Endothelial cell of umbilical vein (primary cell): Measurements from ENCODE around the gene MAP3K4. TPM values are rescaled to one million over a fixed set of nuclear protein-coding genes. Genes with fewer than 3 reads are reported as not detected.
"Not testable (repeated sequence)": the region's sequence is repeated elsewhere in the genome, so short reads cannot be mapped to it uniquely, and the experiment has no call there.

Experiments used
- BruUV-seq: library from RNA; stranded (reverse); fragments of 400-500 nt; replicated peaks from 2 replicates; lab custom pipeline; 2021; lab: Mats Ljungman, UMichigan
- CTCF ChIA-PET: fragments of 300-600, 350-600 bp; sonication (Branson Sonifier 250); formaldehyde crosslinking; loops from one replicate; lab custom pipeline; 2021; ENCODE audit warnings: antibody characterized with exemption, inconsistent platforms; lab: Charles Lee
- POLR2A ChIA-PET: fragments of 300-600, 350-600 bp; sonication (Branson Sonifier 250); formaldehyde crosslinking; loops from one replicate; lab custom pipeline; 2021; ENCODE audit warnings: antibody characterized with exemption, inconsistent platforms; lab: Charles Lee
- DNase-seq: peaks from one replicate; pipeline ENCODE4 v3.0.0-alpha.2; 2011; ENCODE audit warnings: low read depth, low spot score
- FAIRE-seq: peaks from 2 replicates; lab custom pipeline; 2011; peaks lifted over from hg19 to GRCh38; lab: Jason Lieb, UNC
- H2AFZ ChIP-seq: 2 replicates; pipeline ENCODE4 v1.6.0; 2012; ENCODE audit warnings: low read depth, low read length, control low read depth, inconsistent platforms
- H3K27ac ChIP-seq: 2 replicates; pipeline ENCODE4 v1.5.1; 2011; ENCODE audit warnings: low read depth, mild to moderate bottlenecking, control low read depth, low read length, moderate library complexity; ENCODE audit not compliant: insufficient read depth
- H3K27me3 ChIP-seq, 2 experiments: 2 replicates each; pipeline versions ENCODE4 v1.6.0 to v1.6.1; 2011; ENCODE audit warnings: low read length in 2 of 2, mixed read lengths in 1 of 2; ENCODE audit not compliant: control insufficient read depth in 2 of 2, insufficient read depth in 2 of 2
- H3K36me3 ChIP-seq, 2 experiments: 2 replicates in 1 of 2; 3 replicates in 1 of 2; pipeline ENCODE4 v1.5.1; 2011; ENCODE audit warnings: low read length in 2 of 2, mild to moderate bottlenecking in 1 of 2, moderate library complexity in 1 of 2; ENCODE audit not compliant: control insufficient read depth in 2 of 2, insufficient read depth in 2 of 2; ENCODE audit errors: extremely low read depth in 1 of 2
- H3K4me1 ChIP-seq: 3 replicates; pipeline ENCODE4 v1.5.1; 2011; ENCODE audit warnings: mild to moderate bottlenecking, low read length; ENCODE audit not compliant: control insufficient read depth, insufficient read depth; ENCODE audit errors: extremely low read depth
- H3K4me2 ChIP-seq: 2 replicates; pipeline ENCODE4 v1.6.1; 2011; ENCODE audit warnings: low read length, control low read depth, mixed read lengths; ENCODE audit not compliant: insufficient read depth
- H3K4me3 ChIP-seq, 3 experiments: fragments of 200-600 bp in 1 of 3; sonication (generic), shearing (Covaris generic) in 1 of 3; replicated peaks in 1 of 3; 2 replicates each; pipeline ENCODE4 v1.5.1; 2011 to 2016; ENCODE audit warnings: control low read depth in 3 of 3, low read length in 3 of 3, mild to moderate bottlenecking in 2 of 3, inconsistent platforms in 1 of 3, low read depth in 1 of 3, moderate library complexity in 1 of 3; ENCODE audit not compliant: insufficient read depth in 1 of 3
- H3K79me2 ChIP-seq: 2 replicates; pipeline ENCODE4 v1.6.0; 2012; ENCODE audit warnings: low read length, inconsistent platforms; ENCODE audit not compliant: control insufficient read depth, insufficient read depth
- H3K9ac ChIP-seq: replicated peaks from 2 replicates; pipeline ENCODE3; 2011; ENCODE audit warnings: low read length, control low read depth; ENCODE audit not compliant: insufficient read depth; ENCODE audit errors: extremely low read depth
- H3K9me1 ChIP-seq: replicated peaks from 3 replicates; pipeline ENCODE4 v1.6.0; 2011; ENCODE audit warnings: mild to moderate bottlenecking, low read length; ENCODE audit not compliant: control insufficient read depth, insufficient read depth; ENCODE audit errors: extremely low read depth
- H3K9me3 ChIP-seq: replicated peaks from 2 replicates; pipeline ENCODE4 v1.5.1; 2012; ENCODE audit warnings: low read length, inconsistent platforms; ENCODE audit not compliant: control insufficient read depth, insufficient read depth
- H4K20me1 ChIP-seq: replicated peaks from 2 replicates; pipeline ENCODE3; 2011; ENCODE audit warnings: mild to moderate bottlenecking, low read length; ENCODE audit not compliant: control insufficient read depth, insufficient read depth; ENCODE audit errors: extremely low read depth
- CTCF ChIP-seq, 2 donors: IDR thresholded peaks; 1 replicate in 1 of 2; 2 replicates in 1 of 2; pipeline ENCODE4 v1.5.1; 2011; ENCODE audit warnings: low read length in 2 of 2, mild to moderate bottlenecking in 2 of 2, moderate library complexity in 2 of 2, control low read depth in 1 of 2, inconsistent platforms in 1 of 2, low read depth in 1 of 2; ENCODE audit not compliant: insufficient read depth in 1 of 2; ENCODE audit errors: extremely low read depth in 1 of 2
- EZH2 ChIP-seq: IDR thresholded peaks from 2 replicates; pipeline ENCODE4 v1.6.1; 2012; ENCODE audit warnings: borderline replicate concordance, low read depth, mild to moderate bottlenecking, moderate library complexity, low read length, inconsistent platforms; ENCODE audit not compliant: severe bottlenecking
- FOS ChIP-seq: IDR thresholded peaks from 2 replicates; pipeline ENCODE4 v1.6.1; 2011; ENCODE audit warnings: mild to moderate bottlenecking, low read length, moderate library complexity, borderline replicate concordance; ENCODE audit not compliant: insufficient read depth
- GATA2 ChIP-seq: IDR thresholded peaks from 2 replicates; pipeline ENCODE4 v1.7.0; 2011; ENCODE audit warnings: low read depth, mild to moderate bottlenecking, moderate library complexity, mixed read lengths, low read length; ENCODE audit not compliant: insufficient read length, insufficient read depth
- JUN ChIP-seq: IDR thresholded peaks from 2 replicates; pipeline ENCODE4 v1.6.1; 2011; ENCODE audit warnings: borderline replicate concordance, low read depth; ENCODE audit not compliant: insufficient read length, insufficient read depth
- MAX ChIP-seq: IDR thresholded peaks from 2 replicates; pipeline ENCODE4 v1.6.1; 2011; ENCODE audit not compliant: insufficient read depth, insufficient read length
- MYC ChIP-seq: IDR thresholded peaks from one replicate; pipeline ENCODE4 v1.6.1; 2011; ENCODE audit warnings: mild to moderate bottlenecking, low read depth, low read length
- POLR2A ChIP-seq: IDR thresholded peaks from 2 replicates; pipeline ENCODE4 v1.6.1; 2012; ENCODE audit warnings: low read depth, mild to moderate bottlenecking, control low read depth, low read length
- POLR2AphosphoS5 ChIP-seq: IDR thresholded peaks from 2 replicates; pipeline ENCODE4 v1.6.1; 2012; ENCODE audit warnings: low read depth, mild to moderate bottlenecking, control low read depth, low read length, moderate library complexity; ENCODE audit not compliant: insufficient read depth
- dilution Hi-C: fragments of 300-500 bp; cut with MboI; formaldehyde crosslinking; loops from one replicate; pipeline ENCODE4 v1.15.0; 2019; ENCODE audit warnings: low sequenced_read_pairs; ENCODE audit not compliant: extremely low pct_ligation_motif_present
- intact Hi-C: fragments of 100-400 bp; cut with micrococcal nuclease; formaldehyde crosslinking; loops from one replicate; pipeline ENCODE4 v1.10.0; 2022
- polyA plus RNA-seq, 4 experiments: library from polyadenylated mRNA; depleted of rRNA in 3 of 4; stranded (reverse) in 3 of 4; unstranded in 1 of 4; fragments of >200 nt; gene quantifications; 2 replicates each; pipeline versions ENCODE4 v1.2.1 to v1.2.3, GENCODE V29; 2011 to 2012; ENCODE audit warnings: missing spikeins in 1 of 4
- total RNA-seq: library from RNA; stranded (reverse); gene quantifications from 2 replicates; pipeline ENCODE4 v1.2.3, GENCODE V29; 2021

MAP3K4 gene
- total and polyA plus RNA-seq, 2 donors (not counting 3 experiments of a cell fraction or from before 2014, with no cell fraction given) = 10.8 to 42.3 TPM

- H4K20me1 ChIP-seq = no peaks in the 10 kb centered on the region
- H3K9me3 ChIP-seq = no peaks in the 10 kb centered on the region
- H3K27me3 ChIP-seq = no peaks in the 10 kb centered on the region
- POLR2A ChIA-PET = no interaction called here
- no peak for DNase-seq
- CTCF ChIA-PET = interaction anchor here (0.7 kb wide), 1 partner anchor 254 kb away, joined by 3 read pairs; no protein-coding TSS in a partner anchor
- H2AFZ ChIP-seq = no peak overlapping the region
- no peaks in the 10 kb centered on the region for H3K4me1 ChIP-seq
- intact Hi-C loops = no loop called here
- dilution Hi-C loops = no loop called here
- H3K4me3 ChIP-seq = no peak overlapping the region
- H3K27ac ChIP-seq = no peak overlapping the region
- no peak overlapping the region for H3K9ac ChIP-seq
- no peak for TF ChIP-seq JUN
- no peak for TF ChIP-seq MAX
- no peaks in the 10 kb centered on the region for H3K9me1 ChIP-seq
- H3K4me2 ChIP-seq = no peak overlapping the region
- FAIRE-seq = no peak
- peaks cover 0 to 6% of the 10 kb centered on the region in 2 experiments for H3K36me3 ChIP-seq
- no peaks in the 10 kb centered on the region for H3K79me2 ChIP-seq
- BruUV-seq = no TSS peak
Observed at GRCh38 chr6:161117308-161117707, 125.7 kb downstream of the MAP3K4 start.

- Histone ChIP-seq H3K9me1 (no peaks in the 10 kb centered on the region), H3K79me2 (no peaks in the 10 kb centered on the region), H3K9ac (no peak overlapping the region), H3K4me2 (no peak overlapping the region), H3K36me3 (peaks cover 0 to 6% of the 10 kb centered on the region in 2 experiments), H3K9me3 (no peaks in the 10 kb centered on the region), H2AFZ (no peak overlapping the region), H3K4me3 (no peak overlapping the region), H3K27ac (no peak overlapping the region), H4K20me1 (no peaks in the 10 kb centered on the region), H3K27me3 (no peaks in the 10 kb centered on the region), H3K4me1 (no peaks in the 10 kb centered on the region)
- TF ChIP-seq MYC (no peak), FOS (no peak), CTCF (IDR thresholded peaks at IDR 0.05; ENCODE audit: extremely low read depth in 1 of 2, insufficient read depth in 1 of 2, low read depth in 1 of 2, low read length in 2 of 2) (no peak), POLR2A (no peak), MAX (no peak), EZH2 (no peak), POLR2AphosphoS5 (no peak), JUN (no peak), GATA2 (no peak)
- no peak for DNase-seq
- intact Hi-C loops = no loop called here
- POLR2A ChIA-PET = no interaction called here
- dilution Hi-C loops = no loop called here
- CTCF ChIA-PET = no interaction called here
- no peak for FAIRE-seq
- BruUV-seq = no TSS peak
Observed at GRCh38 chr6:161117942-161118341, 126.4 kb downstream of the MAP3K4 start.

GRCh38 chr6:161123319-161123718 is 131.8 kb downstream of the MAP3K4 start:
- H3K4me3 ChIP-seq, intact Hi-C loops, H3K4me1 ChIP-seq, H3K36me3 ChIP-seq, H4K20me1 ChIP-seq, BruUV-seq, FAIRE-seq, H3K9me1 ChIP-seq, POLR2A ChIA-PET, H3K27me3 ChIP-seq, H3K4me2 ChIP-seq, H3K9me3 ChIP-seq, H3K79me2 ChIP-seq, dilution Hi-C loops, H3K9ac ChIP-seq, DNase-seq, H3K27ac ChIP-seq, H2AFZ ChIP-seq: not testable (repeated sequence)
- CTCF ChIA-PET = interaction anchor here (1.2 kb wide), 1 partner anchor 192 kb away, joined by 3 read pairs; no protein-coding TSS in a partner anchor
